HG02588 (cell line): ENCODE measurements around the gene CPED1.
"Not testable (repeated sequence)": the region's sequence is repeated elsewhere in the genome, so short reads cannot be mapped to it uniquely, and the experiment has no call there.

Experiments used
- ATAC-seq: cut with Tn5 transposase; IDR thresholded peaks from one replicate; pipeline ENCODE4 v1.9.1; 2021; ENCODE audit warnings: mild to moderate bottlenecking, moderate library complexity; ENCODE audit not compliant: unreplicated experiment

Gene CPED1

DNA sequence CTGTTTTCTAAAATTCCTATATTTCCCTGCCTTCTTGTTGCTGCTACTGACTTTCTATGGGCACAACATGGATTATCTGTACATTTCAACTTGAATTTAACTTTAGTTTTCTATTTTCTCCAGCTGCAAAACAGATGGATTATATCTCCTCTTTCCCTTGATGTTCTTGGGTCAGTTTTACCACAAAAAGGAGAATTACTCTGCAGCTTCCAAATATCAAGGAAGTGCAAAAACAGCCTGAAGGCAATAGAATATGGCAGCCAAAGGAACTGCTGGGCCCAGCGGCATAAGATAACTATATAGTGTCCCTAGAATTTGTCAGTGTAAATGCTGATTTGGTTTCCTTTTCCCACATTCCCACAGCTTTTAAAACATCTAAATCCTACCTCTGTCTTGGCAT is 29.1 kb downstream of the CPED1 start:
- ATAC-seq: no peak

DNA sequence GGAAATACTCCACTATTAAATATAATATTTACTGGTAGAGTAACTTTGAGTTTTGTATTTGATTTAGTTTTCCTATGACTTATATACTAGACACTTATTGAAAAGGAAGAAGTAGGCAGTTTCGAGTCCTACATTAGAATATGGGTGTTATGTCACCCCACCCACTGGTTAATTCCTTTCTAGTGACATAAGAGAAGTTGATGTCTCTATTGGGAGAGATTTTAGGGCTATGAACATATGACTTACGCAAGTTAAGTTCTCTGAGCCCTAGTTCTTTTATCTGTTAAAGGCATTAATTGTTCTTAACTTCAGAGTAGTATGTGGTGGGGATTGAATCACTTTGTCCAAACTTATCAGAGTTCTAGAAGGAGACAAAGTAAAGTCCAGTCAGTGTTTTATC is 30.5 kb downstream of the CPED1 start:
- ATAC-seq: no peak

DNA sequence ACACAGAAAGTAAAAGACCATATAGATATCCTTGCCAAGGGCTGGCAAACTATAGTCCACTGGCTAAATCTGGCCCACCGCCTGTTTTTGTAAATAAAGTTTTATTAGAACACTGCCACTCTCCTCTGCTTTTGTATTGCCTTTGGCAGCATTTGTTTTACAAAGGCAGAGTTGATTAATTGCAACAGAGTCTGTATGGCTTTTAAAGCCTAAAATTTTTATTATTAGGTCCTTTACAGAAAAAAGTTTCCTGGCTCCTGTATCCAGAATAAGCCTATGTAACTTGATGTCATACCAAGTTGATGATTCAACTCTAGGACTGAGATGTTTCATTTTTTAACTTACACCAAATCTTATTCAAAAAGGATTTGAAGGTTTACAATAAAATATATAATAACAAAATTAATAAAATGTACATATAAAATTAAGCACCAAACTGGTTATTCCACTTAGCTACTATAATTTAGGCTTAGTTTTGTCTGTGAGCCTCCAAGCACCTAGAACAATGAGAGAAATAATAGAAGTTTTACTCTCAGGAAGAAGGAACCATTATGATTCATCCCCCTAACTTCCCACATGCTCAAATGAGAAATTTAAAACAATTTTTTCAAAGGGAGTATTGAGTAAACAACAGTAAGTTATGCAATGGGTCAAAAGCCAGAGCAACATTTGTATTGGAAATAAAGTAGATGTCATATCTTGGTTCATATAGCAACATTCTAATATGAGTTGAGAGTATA is 31.9 kb downstream of the CPED1 start:
- ATAC-seq: no peak

DNA sequence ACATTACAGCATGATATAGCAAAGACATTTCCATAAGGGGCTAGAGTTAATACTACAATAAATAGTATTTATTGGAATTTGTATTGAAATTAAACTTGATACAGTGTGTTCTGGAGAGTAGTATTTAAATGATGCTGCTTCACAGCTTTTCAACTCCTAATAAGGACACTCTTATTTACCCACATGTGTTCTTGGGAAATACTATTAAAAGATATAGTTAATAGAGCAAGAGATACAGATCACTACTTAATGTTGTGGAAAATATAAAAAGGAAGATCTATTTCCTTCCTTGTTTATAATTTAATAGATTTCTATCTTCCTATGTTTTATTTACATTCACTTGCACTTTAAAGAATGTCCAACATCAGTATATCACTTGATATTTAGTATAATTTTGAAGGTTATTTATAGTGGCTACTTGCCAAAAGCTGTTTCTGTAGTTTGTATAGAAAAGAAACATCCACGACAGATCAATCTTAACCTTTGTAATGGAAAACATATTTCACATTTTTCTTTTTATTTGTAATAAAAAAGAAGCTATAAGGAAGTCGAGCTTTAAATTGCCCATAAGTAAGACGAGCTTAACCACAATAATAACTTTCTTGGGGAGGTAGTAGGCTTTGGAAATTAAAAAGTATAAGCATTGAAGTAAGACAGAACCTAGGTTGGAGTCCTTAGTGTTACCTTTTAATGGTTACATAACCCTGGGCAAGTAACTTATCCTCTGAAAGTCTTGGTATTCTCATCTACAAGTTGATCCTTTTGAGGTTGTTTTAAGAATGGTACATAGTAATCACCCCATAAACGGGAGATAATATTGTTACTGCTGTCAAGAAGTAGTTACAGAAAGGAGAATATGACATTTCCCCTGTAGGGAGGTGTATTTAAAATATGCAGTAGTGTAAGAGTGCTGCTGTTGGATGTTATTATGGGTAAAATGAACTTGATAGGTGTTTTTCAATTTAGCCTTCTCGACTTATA is 32.8 kb downstream of the CPED1 start:
- ATAC-seq: no peak

DNA sequence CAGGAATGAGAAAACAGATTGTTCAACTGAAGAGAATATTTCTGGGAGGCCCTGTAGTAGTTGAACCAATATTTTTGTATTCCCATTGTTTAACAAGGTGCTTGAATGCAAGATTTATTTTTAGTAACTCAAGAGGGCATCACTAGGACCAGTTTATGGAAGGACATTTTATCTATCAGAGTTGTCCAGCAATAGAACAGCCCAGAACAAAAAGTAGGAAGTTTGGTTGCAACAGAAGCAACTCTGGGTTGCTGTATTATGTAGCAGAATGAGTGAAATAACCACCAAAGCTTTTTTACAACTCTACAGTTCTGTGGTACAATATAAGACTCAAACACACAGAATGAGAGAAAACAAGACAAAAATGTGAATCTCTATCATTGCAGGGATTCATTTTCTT is 34.7 kb downstream of the CPED1 start:
- ATAC-seq: no peak

DNA sequence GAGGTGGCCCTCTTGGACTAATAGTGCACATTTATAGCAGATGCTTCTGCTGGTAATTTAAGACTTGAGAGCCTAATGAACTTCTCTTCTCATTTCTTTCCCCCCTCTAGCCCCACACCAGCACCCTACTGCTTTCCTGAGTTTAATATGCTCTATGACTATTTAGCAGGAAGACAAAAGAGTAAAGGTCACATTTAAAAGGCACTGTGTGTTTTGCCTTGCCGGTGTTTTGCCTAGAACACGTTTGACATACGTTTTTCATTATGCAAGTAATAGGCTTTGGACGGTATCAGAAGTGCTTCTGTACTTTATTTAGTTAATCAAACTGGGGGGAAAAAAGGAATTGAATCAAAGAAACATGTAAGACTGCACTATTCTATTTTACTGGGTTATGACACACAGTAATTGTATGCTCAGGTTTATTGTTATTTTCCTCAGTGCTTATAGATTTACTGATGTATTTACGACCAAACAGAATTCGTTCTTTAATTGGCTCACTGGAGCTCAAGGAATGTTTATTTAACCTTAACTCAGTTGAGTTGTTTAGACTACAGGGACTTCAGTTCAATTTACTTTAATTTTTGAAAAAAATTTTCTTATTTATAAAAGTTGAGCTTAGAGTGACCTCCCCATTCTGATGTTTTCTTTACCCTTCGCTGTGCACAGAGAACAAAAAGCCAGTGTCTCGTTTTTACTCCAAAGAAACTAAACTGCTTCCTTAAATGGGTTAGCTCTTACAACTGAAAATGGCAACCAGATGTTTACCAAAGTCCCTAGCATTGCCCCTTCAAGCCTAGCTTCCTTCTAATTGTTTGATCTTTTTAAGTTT is 35.4 kb downstream of the CPED1 start:
- no peak for ATAC-seq

- ATAC-seq: no peak
Measured at GRCh38 chr7:121024611-121025010, 36.1 kb downstream of the CPED1 start.

DNA sequence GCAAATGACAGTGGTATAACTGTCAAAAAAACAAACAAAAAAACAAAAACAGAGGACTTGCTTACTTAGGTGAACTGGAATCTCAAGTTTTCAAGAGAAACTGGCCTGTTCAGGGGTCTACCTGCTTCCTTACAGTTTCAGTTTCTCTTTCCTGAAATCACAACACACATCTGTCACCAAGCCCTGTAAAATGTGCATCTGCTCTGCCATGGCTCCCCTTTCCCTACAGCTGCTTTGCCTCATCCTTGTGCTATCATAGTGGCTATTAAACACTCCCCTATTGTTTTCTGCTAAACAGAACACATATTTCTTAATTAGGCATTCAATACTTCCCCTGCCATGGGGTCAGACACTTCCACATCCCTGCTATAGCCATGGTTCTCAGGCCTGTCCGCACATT is 37.6 kb downstream of the CPED1 start:
- ATAC-seq: no peak

- no peak for ATAC-seq
Measured at GRCh38 chr7:121026577-121027111, 38.1 kb downstream of the CPED1 start.

GRCh38 chr7:121027761-121028669 is 39.5 kb downstream of the CPED1 start:
- no peak for ATAC-seq

DNA sequence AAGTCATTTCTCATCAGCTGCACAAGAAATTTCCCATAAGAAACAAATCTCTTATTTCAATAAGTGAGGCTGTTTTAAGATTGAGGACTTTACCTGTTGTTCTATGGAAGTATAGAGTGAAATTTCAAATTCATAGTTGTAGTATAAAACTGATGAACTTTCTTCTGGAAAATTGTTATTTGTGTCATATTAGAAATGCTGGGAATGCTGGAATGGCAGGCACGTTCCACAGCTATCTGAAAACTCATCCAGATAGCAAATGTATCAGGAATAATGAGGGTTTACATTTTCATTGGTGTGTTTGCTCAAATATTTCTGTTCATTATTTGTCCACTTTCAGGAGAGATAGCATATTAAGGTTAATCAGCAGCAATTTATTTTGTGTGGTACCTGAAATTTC is 40.8 kb downstream of the CPED1 start:
- no peak for ATAC-seq

DNA sequence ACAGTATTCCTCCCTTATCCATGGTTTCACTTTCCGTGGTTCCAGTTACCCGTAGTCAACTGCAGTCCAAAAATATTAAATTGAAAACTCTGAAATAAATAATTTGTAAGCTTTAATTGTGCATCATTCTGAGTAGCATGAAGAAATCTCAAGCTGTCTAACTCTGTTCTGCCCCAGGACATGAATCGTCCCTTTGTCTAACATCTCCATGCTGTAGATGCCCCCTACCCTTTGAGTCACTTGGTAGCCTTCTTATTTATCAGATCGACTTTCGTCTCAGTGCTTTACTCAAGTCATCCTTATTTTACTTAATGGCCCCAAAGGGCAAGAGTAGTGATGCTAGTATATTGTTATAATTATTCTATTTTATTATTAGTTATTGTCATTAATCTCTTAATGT is 41.8 kb downstream of the CPED1 start:
- no peak for ATAC-seq

DNA sequence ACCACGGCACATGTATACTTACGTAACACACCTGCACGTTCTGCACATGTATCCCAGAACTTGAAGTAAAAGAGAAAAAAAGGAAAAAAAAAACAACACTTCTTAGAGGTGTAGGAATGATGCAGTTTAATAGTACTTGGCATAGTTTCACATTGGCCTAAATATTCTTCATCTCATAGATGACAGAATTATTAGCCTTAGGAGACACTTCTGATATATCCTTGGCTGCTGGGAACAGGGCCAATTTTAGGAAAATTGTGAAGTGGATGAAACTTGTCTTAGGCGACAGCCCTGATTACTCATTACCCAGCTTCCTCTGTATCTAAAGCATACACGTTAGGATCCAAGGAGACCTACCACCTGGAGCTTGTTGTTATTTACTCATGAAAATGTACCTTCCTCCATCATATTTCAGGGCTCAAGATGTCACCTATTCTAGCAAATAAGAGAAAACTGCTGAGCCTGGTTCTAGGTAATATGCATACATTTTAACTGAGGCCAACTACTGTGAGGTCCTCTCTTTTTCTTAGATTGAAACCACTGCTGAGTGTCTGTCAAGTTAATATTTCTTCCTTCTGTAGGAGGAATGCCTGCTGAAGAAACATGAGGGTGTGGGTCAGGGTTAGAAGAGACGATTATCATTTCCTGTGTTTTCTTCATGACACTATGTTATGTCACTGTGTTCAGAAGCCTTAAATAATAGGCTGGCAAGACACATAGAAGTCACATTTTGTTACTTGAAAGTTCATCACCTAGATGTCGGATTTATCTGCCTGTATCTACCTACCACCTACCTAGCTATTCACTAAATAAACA is 44.3 kb downstream of the CPED1 start:
- no peak for ATAC-seq

- ATAC-seq: no peak
Measured at GRCh38 chr7:121034929-121035328, 46.4 kb downstream of the CPED1 start.

- not testable (repeated sequence) for ATAC-seq
Measured at GRCh38 chr7:121036776-121037175, 48.3 kb downstream of the CPED1 start.

DNA sequence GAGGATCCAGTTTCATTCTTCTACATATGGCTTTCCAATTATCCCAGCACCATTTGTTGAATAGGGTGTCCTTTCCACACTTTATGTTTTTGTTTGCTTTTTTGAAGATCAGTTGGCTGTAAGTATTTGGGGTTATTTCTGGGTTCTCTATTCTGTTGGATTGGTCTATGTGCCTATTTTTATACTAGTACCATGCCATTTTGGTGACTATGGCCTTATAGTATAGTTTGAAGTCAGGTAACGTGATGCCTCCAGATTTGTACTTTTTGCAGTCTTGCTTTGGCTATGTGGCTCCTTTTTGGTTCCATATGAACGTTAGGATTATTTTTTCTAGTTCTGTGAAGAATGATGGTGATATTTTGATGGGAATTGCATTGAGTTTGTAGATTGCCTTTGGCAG is 48.8 kb downstream of the CPED1 start:
- not testable (repeated sequence) for ATAC-seq

DNA sequence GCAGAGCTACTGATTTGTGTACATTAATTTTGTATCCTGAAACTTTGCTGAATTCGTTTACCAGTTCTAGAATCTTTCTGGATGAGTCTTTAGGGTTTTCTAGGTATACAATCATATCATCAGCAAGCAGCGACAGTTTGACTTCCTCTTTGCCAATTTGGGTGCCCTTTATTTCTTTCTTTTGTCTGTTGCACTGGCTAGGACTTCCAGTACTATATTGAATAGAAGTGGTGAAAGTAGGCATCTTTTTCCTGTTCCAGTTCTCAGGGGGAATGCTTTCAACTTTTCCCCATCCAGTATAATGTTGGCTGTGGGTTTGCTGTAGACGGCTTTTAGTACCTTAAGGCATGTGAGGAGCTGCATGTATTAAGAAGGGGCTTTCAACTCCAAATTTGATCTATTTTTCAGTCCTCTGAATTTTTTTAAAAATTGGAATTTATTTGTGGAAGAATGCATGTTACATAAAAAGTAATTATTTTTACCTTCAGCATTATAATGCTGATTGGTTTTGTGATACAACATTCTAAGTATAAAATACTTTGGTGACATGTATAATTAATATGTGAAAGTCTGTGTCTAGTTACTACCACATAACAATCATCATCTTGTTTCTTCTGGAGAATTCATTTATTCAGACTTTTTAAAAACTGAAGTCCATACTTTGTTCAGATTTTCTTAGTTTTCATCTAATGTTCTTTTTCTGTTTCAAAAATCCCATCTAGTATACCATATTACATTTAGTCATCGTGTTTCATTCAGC is 49.6 kb downstream of the CPED1 start:
- ATAC-seq: no peak
